ENCODE measurements around the gene HOXA5. TPM values are rescaled to one million over a fixed set of nuclear protein-coding genes. Genes with fewer than 3 reads are reported as not detected.

The HOXA5 gene
- total RNA-seq, 4 donors from 2014 or later, result 10.7 to 61.0 (median 18.9) TPM

DNA sequence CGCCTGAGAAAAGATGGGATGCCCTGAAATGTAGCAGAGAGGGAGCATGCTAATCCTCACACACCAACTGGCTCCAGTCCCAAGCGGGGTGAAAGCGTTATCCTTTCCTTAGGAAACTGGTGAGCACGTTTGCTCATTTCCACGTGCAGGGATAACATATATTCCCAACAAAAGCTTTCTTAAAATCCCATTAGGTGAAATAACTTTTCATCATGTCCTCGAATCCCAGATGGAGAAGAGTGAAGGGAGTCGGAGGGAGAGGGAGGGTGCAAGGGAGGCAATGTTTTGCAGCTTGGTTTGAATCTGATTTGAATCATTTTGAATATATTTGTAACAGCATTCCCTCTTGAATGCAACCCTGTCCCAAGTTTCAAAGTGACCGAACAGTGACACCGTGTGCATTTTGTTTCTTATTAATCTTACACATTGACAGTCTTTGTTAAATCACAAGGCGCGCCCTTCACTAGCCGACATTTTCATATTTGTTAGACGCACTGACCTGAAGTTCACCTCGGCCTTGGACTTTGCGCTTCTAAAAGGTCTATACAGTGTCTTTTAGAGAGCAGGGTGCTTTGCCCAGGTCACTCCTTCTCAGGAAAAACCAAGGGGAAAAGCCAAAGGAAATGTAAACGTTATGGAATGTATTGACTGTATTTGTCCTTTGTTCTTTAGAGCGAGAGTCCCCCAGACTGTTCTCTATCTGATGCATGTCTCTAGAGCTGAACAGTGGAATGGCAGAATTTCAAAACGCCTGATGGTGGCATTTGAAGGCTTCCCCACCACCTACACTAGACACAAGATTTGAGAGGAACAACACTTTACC is 9.9 kb downstream of the HOXA5 start:
- intact Hi-C loops (cut with DNase I; ENCODE audit: low total_unique reads), result no loop called here

DNA sequence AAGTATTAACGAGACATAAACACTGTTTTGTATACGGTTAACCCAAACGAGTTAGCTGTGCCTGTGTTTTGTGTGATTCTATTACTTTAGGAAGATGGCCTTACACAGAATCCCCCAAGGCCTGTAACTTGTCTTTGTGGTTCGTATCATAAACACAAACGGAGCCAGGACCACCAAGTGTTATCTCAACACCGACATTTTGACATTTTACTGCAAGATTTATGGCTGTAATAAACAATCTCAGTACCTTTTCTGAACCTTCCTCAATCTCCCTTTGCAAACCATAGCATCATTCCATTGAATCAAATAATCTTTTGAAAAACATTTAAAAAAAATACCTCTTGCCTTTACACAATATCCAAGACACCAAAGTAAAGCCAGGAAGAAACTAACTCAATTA is 10.5 kb downstream of the HOXA5 start:
- Histone ChIP-seq H3K9me3 (no peaks in the 10 kb centered on the region), H3K36me3 (no peaks in the 10 kb centered on the region), H3K27ac (peak overlapping the region; percentile 4 to 6), H3K4me1 (peaks cover 0 to 3% of the 10 kb centered on the region in 2 donors), H3K27me3 (no peaks in the 10 kb centered on the region), H3K4me3 (no peak overlapping the region)
- TF ChIP-seq POLR2A (IDR thresholded peaks at IDR 0.05), result no peak
- TF ChIP-seq, protein P1, sequence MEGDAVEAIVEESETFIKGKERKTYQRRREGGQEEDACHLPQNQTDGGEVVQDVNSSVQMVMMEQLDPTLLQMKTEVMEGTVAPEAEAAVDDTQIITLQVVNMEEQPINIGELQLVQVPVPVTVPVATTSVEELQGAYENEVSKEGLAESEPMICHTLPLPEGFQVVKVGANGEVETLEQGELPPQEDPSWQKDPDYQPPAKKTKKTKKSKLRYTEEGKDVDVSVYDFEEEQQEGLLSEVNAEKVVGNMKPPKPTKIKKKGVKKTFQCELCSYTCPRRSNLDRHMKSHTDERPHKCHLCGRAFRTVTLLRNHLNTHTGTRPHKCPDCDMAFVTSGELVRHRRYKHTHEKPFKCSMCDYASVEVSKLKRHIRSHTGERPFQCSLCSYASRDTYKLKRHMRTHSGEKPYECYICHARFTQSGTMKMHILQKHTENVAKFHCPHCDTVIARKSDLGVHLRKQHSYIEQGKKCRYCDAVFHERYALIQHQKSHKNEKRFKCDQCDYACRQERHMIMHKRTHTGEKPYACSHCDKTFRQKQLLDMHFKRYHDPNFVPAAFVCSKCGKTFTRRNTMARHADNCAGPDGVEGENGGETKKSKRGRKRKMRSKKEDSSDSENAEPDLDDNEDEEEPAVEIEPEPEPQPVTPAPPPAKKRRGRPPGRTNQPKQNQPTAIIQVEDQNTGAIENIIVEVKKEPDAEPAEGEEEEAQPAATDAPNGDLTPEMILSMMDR (IDR thresholded peaks at IDR 0.05), result no peak
- intact Hi-C loops (cut with DNase I; ENCODE audit: low total_unique reads), result no loop called here
- DNase-seq, result no peak

More for the DNA sequence above, 9.9 kb downstream of the HOXA5 start:
- no peaks in the 10 kb centered on the region for H3K36me3 ChIP-seq
- peak overlapping the region; percentile 4 to 45 for H3K27ac ChIP-seq
- H3K27me3 ChIP-seq, result no peaks in the 10 kb centered on the region
- H3K4me1 ChIP-seq, result peaks cover 0 to 3% of the 10 kb centered on the region in 2 donors
- TF ChIP-seq, protein P1 (IDR thresholded peaks at IDR 0.05), result no peak
- TF ChIP-seq POLR2A (IDR thresholded peaks at IDR 0.05), result no peak
- no peak for DNase-seq
- H3K4me3 ChIP-seq, result no peak overlapping the region
- H3K9me3 ChIP-seq, result no peaks in the 10 kb centered on the region

DNA sequence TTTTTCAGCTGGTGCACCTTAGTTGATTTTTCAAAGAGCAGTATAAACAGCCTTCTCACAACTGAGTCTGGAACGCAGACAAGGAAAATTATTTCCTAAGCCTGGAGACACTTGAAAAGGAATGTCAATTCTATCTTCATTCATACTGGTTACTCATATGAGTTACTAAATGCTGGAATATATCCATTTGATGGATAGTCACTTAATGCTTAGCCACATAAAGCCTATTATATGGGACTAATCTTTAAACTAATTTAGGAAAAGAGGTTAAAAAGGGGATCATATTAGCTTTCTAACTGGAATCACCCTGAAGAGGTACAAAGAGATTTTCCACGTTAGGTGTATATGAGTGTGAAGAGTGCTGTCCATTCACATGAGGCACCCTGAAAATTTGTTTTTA is 11.3 kb downstream of the HOXA5 start:
- no peak for DNase-seq
- H3K4me3 ChIP-seq, result no peak overlapping the region
- intact Hi-C loops (cut with DNase I; ENCODE audit: low total_unique reads), result no loop called here
- TF ChIP-seq, protein P1 (IDR thresholded peaks at IDR 0.05), result no peak
- no peak for TF ChIP-seq POLR2A (IDR thresholded peaks at IDR 0.05)
- no peaks in the 10 kb centered on the region for H3K9me3 ChIP-seq
- H3K27ac ChIP-seq, result no peak overlapping the region
- no peaks in the 10 kb centered on the region for H3K36me3 ChIP-seq
- no peaks in the 10 kb centered on the region for H3K27me3 ChIP-seq
- peaks cover 0 to 3% of the 10 kb centered on the region in 2 donors for H3K4me1 ChIP-seq

DNA sequence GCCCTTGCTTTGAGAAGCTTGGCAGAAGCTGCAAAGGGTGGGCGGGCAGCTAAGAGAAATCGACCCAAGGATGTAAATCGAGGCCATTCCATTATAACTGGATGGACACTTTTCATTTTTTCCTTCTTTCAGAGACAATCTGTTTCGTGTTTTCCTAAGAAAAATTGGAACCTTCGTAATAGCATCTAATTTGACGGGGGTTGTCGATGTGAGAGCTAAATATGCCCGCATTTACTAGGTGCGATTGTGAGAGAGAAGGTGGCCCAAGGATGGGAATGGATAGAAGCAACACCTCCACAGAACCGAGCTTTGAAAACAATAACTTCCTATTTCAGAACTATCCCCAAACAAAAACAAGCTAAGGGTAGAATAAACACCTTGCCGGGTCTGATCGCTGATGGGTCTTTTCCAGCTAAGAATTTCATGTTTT is 12.1 kb downstream of the HOXA5 start:
- Histone ChIP-seq H3K9me3 (no peaks in the 10 kb centered on the region), H3K4me1 (peaks cover 0 to 3% of the 10 kb centered on the region in 2 donors), H3K4me3 (peak overlapping the region; percentile 62 to 64), H3K27ac (peak overlapping the region; percentile 82), H3K36me3 (no peaks in the 10 kb centered on the region), H3K27me3 (no peaks in the 10 kb centered on the region)
- intact Hi-C loops (cut with DNase I; ENCODE audit: low total_unique reads), result no loop called here
- no peak for TF ChIP-seq POLR2A (IDR thresholded peaks at IDR 0.05)
- TF ChIP-seq, protein P1 (IDR thresholded peaks at IDR 0.05), result no peak
- no peak for DNase-seq
